Pulmonary artery endothelial cell (primary cell): ENCODE data around the gene COASY. TPM values are rescaled to one million over a fixed set of nuclear protein-coding genes. Genes with fewer than 3 reads are reported as not detected.

Experiments used
- DNase-seq: peaks from one replicate; pipeline ENCODE4 v3.0.0-alpha.2; 2011; ENCODE audit warnings: low read depth, low spot score
- total RNA-seq: library from RNA; depleted of rRNA; stranded (reverse); fragments of >200 nt; gene quantifications from 2 replicates; pipeline ENCODE4 v1.2.3, GENCODE V29; 2014

The COASY gene
- 13.8 and 14.5 TPM in 2 replicates for total RNA-seq

DNA sequence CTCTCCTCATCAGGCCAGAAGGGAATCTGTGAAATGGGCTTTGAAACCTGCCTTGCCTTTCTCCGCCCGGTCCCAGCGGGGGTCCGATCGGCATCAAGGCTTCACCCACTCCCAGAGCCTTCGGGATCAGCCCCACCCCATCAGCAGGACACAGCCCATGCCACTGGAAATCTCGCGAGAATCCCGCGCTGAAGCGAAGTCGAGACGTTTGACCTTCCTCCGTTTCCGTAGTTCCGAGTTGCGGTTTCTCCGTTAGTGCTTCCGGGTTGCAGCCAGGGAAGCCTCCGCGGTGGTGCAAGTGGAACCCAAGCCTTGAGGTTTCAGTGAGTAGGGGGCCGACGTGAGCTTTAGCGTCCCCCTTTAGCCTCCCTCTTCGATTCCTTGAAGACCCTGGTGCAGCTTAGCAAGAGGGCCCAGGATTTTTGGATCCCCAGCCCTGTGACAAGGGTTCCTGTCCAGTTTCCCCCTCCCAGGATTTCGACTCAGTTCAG lies at the start of gene COASY:
COASY (plus strand) TSS at position 252 of the 491 bp plus-strand sequence. CDS start 475 bp downstream, outside the sequence.
- DNase-seq, result peak; percentile 92

DNA sequence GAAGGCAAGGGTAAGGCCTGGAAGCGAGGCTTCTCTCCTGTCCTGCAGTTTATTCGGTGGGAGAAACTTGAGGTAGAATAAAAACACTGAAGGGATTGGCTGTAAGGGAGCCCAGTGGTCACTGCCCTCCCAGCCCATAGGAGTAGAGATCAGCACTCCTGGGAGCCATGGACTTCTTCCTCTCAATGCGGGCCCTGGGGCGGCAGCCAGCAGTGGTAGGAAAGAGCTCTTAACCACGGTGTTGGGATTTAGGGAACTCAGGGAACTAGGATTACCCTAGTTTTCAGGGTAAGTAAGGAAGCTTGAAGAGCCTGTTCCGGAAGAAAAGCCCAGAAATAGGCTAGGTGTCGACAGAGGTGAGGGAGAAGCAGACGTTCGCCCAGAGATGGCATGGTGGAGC lies 49.7 kb upstream of the COASY start:
- DNase-seq, result no peak

DNA sequence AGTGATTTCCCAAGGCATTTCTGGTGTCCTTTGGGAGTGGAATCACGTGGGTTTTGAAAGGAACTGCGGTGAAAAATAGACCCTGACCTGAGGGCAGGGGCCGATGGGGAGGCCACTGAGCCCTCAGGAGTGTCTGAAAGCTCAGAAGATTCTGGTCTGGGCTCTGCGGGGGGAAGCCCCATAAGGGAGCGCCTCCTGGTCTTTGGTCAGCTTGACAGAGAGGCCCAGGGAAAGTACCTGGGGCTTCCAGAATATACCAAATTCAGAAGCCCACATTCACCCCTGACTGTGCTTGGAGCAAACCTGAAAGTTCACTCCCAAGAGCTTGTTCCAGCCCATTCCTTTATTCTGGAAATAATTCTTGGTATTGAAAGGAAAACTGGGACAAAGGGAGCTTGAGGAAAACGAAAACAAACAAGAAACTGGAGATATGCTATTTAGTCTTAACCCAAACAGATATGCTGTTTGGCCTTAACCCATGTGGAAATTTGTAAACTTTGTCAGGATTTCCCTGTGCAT lies 49.2 kb upstream of the COASY start:
- DNase-seq, result no peak

DNA sequence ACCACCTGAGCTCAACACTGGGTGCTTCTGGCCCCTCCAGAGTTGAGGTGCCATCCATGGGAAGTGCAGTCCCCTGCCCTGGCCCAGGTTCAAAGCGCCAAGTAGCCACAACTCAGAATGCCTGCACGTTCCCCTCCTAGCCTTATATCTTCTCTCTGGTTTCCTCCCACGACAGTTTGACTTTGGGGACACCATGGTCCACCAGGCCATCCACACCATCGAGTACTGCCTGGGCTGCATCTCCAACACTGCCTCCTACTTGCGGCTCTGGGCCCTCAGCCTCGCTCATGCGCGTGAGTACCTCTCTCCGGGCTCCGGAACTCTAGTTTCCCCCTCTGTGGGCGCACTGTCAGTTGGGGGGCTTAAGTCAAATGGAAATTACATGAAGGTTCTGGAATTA lies 48.3 kb upstream of the COASY start:
- DNase-seq, result no peak

DNA sequence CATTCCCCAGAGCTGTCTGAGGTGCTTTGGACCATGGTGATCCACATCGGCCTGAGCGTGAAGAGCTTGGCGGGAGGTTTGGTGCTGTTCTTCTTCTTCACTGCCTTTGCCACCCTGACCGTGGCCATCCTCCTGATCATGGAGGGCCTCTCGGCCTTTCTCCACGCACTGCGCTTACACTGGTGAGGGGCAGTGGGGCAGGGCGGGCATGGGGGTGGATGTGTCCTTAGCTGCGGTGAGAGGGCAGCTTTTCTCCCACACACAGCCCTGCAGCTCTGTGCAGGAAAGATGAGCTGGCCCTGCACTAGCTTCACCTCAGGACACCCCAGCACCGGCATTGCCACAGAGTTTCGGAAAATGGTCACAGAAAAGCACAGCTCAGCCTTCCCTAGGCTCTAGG lies 47.7 kb upstream of the COASY start:
- no peak for DNase-seq

DNA sequence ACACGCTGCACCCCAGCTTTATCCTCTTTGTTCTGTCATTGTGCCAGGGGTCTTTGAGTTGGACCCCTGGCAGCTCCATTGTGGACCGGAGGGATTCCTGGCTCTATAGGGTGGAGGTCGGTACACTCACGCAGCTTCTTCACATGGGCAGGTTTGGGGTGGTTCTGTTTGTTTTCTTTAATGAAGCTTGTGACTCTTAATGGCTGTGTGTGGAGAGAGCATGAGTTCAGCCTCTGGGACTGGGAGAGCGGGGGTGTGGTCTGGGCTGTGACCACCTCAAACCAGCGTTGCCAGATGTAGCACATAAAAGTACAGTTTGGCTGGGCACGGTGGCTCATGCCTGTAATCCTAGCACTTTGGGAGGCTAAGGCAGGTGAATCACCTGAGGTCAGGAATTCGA lies 47.1 kb upstream of the COASY start:
- no peak for DNase-seq

DNA sequence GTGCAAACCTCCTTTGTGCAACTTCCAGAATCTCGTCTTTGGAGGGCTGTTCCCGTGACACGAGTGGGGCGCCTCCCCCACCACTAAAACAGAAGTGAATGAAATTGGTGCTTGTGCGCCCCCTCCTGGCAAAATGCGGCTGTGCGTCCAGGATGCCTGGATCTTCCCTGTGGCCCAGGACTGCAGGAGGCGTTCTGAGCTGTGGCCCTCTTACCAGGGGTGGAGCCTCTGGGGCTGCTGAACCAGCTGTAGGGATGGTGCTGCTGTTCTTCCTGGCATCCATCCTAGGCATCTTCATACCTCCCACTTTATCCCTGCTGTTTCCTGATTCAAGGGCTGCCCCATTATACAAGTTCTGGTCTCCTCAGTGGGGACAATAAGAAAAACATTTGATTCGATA lies 44.4 kb upstream of the COASY start:
- DNase-seq, result peak; percentile 73

DNA sequence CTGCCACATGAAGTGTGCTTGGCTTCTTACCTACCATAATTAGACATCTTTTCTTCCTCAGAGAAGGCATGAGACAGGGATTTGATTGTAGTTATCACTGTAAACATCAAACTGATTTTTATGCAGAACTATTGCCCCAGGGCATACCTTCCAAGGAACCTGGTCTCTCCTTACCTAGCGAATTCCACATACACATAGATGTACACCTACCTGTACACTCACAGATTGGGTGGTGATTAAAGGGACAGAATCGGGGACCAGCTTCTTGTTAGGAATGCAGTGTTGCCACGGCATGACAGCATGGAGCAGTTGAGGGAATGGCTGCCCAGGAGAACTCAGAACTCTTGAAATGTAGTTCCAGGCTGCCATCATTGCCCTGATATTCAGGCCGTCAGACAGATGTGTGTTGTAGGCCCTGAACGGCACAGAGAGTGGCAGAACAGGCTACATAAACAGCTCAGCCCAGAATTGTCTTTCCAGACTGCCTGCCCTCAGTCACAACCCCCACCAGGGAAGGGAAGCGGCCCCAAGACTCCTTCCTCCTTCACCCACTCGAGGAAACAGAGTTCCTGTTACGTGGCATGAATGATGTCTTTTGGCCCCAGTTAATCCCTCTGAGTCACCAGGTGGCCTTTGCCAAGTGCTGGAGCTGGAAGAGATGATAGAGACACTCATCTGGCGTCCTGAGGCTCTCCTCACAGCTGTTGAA lies 43.7 kb upstream of the COASY start:
- peak; percentile 97 for DNase-seq

DNA sequence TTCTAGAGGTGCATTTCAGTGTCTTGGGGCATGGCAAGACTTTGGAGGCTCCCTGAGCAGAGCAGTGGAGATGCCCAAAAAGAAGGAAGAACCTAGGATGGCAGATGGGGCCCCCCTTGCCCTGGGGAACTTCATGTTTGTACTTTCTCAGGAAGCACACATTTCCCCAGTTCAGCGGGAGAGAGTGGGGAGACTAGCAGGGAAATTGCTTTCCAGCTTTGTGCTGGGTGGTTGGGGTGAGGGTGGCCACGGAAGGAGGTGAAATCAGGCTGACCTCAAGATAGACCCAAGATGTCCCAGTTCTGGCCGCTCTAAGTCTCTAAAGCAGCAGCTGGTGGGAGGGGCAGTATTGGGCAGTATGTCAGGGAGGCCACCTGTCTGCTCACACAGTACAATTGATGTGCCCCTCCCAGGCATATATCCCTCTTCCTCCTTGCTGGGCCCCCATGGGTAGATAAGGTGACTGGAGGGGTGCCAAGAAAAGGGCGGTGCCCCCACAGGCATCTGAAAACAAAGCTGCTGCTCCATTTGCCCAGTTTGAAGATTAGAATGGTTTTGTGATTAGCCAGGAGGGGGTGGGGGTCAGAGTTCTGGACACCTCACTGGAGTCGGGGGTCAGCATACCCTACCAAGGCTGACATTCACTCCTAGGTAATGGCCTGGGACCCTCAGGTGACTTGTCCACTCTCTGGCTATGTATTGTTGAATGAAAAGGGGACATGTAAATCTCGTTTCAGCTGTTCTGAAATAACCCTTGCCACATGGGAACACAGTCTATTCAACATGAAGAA lies 43.0 kb upstream of the COASY start:
- peak; percentile 68 for DNase-seq

DNA sequence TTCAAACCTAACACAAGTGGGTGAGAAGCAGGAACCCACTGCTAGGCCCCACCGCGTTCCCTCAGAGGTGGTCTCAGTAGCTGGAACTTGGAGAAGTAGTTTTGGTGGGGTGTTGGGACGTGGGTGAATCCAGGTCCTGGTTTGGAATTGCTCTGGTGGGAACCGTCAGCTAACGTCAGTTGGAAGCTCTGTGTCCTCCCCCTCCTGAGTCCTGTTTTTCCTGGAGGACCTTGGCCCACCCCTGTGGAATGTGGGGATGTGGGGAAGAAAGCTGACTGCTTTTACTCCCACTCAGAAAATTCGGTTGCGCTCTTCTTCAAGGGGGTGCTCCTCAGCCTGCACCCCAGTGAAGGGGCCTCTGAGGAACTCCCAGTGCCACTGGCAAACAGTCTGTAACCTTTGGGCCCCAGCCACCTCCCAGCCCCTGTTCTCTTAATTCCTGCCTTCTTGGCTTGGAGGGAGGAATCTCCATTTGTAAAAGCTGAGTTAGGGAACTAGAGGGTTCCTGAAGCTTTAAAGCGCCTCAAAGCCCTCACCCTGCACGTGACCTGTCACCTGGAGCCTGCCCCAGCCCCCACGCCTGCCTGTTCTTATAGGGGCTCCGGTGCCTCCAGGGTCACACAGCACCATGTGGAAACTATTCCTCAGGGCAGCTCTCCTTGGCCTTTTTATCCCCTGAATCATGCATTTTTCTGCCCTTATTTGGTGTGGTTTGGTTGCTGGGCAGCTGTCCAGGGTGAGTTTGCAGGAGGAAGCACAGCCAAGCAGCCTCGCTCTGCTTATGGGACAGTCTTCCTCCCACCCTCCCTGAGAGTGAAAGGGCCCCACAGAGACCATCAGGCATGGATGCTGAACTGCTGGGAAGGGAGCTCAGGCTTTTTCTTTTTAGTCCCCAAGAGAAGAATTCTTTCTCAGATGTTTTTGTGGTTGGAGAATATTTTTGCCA lies 42.1 kb upstream of the COASY start:
- peak; percentile 96 for DNase-seq

DNA sequence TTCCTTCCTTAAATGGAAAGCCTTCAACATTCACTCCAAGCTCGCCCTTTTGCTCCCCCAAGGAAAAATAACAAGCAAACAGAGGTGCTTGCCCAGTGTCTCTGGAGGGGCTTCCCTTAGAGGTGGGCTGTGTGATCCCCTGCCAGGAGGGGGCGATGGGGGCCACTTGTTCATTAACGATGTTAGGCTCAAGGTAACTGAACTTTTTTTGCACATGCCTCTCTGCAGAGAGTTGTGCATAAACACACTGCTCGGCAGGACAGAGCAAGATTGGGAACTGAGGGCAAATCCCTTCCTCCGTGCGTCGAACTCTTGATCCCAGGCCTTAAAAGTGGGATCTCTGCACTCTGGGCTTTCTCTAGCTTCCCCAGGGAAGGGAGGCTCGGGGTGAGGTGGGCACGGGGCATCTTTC lies 41.4 kb upstream of the COASY start:
- DNase-seq, result no peak

DNA sequence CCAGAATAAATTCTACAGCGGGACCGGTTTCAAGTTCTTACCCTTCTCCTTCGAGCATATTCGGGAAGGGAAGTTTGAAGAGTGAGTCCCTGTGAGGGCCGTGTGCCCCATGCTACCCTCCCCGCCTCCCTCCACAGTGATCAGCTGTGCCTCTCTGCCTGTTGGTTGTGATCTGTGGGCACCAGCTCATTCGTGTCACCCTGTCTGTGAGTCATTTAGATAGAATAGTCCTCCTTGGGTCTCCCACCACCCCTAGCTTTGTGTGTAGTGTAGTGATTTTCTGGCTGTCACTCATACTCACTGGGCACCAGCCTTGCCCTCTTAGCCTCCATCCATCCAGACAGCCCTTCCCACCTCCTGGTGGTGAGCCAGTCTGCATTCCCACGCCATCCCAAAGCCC lies 40.9 kb upstream of the COASY start:
- no peak for DNase-seq

DNA sequence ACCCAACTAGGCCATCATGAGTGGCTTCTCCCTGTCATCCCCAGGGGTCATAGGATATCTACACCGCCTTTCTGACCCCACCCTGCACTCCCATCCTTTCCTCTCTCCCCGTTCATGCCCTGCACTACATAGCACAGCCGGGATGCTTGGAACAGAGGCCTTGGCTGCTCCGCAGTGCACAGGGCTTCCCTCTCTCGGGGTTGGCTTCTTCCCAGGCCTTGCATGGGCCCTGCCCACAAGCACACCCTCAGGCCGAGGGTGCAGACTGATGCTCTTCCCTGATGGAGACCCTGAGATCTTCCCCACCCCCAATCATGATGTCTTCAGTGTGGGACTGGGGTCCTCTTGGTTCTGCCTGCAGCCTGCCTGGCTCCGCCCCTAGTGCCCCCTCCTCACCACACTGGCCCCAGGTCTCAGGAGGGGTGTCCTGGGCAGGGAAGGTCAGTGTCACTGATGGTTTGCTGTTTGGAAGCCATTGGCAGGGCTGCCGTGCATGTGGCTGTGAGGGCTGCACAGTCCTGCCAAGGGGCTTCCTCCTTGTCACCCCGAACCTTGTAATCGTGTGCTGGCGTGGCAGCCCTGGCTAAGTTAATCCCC lies 40.2 kb upstream of the COASY start:
- DNase-seq, result no peak

DNA sequence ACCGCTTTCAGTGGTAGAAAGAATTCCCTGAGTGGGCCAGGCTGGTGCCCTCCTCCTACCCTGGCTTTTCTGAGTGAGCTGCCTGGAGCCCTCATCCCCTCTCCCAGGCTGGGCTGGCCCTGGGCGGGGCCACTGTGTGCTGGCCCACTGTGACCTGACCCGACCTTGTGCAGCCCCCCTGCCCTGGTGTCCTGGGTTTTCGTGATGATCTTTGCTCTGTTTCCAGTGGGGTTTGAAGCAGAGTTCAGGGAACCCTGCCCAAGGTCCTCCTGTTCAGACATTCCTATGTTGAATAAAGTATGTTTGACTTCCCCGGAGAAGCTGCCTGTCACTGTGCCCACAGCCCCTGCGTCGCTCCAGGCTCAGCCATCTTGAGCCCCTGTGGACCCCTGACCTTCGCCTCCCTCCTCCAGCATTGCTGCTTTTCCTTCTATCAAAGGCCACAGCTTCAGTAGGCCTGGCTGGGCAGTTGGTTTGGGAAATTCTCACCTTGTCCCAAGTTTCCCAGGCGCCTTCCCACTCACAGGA lies 39.6 kb upstream of the COASY start:
- DNase-seq, result no peak

DNA sequence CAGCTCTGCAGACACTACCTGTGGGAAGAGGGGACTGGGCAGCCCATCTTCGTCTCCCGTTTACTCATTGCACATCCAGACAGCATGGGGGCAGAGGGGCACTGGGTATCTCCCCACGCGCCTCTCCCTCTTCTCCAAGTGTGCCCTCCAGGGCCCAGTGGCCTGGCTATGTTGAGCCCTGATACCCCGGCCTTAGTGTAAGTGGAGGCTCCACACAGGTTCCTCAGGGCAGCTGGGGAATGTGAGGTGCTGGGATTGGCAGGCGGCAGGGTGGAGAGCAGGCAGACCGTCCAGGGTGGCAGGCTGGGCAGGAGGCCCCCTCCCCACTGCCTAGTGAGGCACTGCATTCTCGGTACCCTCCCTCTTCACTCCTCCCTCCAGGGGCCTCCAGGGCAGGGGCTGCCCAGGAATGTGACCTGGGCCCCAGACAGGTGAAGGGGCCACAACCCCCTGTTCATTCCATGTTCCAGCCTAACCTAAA lies 39.1 kb upstream of the COASY start:
- no peak for DNase-seq

DNA sequence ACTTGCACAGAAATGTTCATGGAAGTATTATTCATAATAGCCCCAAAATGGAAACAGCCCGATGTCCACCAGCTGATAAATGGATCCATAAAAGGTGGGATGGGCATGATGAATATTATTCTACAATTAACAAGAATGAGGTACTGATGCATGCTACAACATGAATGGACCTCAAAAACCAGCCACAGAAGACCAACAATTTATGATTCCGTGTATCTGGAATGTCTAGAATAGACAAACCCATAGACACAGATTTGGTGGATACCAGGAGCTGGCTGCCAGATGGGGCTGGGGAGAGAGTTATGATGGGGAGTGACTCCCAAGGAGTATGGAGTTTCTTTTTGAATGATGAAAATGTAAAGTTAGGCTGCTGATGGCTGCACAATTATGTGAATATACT lies 36.7 kb upstream of the COASY start:
- no peak for DNase-seq

DNA sequence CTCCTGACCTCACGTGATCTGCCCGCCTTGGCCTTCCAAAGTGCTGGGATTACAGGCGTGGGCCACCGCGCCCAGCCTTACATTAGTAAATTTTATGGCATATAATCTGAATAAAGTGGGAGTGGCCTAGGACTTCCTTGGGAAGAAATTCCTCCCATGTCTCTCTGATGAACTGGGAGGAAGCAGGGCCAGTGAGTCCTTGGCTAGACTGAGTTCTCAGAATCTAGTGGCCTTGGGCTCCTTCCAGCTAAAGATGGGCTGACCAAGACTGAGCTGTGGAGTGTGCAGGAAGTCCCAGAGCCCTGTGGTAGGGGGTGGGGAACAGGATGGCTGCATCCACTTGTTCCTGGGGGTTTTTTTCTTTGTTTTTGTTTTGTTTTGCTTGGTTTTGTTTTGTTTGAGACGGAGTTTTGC lies 35.9 kb upstream of the COASY start:
- no peak for DNase-seq

DNA sequence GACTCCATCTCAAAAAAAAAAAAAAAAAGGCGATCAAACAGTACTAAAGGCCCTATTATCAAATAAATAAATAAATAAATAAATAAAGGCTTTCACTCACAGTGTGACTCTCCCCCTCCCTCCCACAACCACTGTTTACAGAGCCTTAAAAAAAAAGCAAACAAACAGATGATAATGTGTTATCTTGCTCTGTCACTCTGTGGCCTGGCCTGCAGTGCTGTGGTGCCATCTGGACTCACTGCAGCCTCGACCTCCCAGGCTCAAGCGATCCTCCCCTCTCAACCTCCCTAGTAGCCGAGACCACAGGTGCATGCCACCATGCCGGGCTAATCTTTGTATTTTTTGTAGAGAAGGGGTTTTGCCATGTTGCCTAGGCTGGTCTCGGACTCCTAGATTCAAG lies 34.0 kb upstream of the COASY start:
- DNase-seq, result no peak

DNA sequence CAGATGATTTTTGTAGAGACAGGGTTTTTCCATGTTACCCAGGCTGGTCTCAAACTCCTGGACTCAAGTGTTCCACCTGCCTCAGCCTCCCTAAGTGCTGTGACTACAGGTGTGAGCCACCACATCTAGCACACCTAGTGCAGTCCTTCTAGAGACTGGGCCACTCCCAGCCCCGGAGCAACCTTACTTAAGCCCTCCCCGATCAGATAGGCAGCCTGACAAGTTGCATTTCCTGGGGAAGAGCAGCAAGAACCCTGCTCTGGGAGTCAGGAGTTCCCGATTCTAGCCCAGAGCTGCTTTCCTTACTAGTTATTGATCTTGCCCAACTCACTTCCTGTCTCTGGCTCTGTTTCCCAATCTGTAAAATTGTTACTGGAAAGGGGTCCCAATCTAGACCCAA lies 32.9 kb upstream of the COASY start:
- no peak for DNase-seq

DNA sequence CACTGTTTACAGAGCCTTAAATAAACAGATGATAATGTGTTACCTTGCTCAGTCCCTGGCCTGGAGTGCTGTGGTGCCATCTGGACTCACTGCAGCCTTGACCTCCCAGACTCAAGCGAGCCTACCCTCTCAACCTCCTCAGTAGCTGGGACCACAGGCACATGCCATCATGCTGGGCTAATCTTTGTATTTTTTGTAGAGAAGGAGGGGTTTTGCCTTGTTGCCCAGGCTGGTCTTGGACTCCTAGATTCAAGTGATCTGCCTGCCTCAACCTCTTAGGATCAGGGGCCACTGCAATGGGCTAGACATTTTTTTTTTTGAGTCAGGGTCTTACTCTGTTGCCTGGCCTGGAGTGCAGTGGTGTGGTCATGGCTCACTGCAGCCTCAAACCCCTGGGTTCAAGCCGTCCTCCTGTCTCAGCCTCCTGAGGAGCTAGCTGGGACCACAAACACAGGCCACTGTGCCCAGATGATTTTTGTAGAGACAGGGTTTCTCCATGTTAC lies 30.9 kb upstream of the COASY start:
- no peak for DNase-seq
